GM19239 (cell line): ENCODE results near the gene LIMS2.

Experiments
- DNase-seq: peaks from one replicate; pipeline ENCODE4 v3.0.0; 2011; ENCODE audit warnings: low spot score; ENCODE audit not compliant: insufficient read length
- FAIRE-seq: peaks from 2 replicates; lab custom pipeline; 2011; peaks lifted over from hg19 to GRCh38; lab: Jason Lieb, UNC

The LIMS2 gene

GRCh38 chr2:127649100-127649611 is 26.2 kb downstream of the LIMS2 start:
- DNase-seq (no peak), FAIRE-seq (no peak)

GRCh38 chr2:127648321-127648720 is 27.0 kb downstream of the LIMS2 start:
- no peak for FAIRE-seq
- no peak for DNase-seq

- DNase-seq (no peak), FAIRE-seq (no peak)
Observed at GRCh38 chr2:127647242-127648190, 27.8 kb downstream of the LIMS2 start.

GRCh38 chr2:127646487-127647241 is 28.7 kb downstream of the LIMS2 start:
- no peak for DNase-seq
- no peak for FAIRE-seq

- DNase-seq (no peak), FAIRE-seq (no peak)
Observed at GRCh38 chr2:127645395-127646291, 29.7 kb downstream of the LIMS2 start, which contains the start of gene GPR17. Gene GPR17 (plus strand): TSS chr2:127646153. CDS start chr2:127650736, 4,583 bp downstream.

GRCh38 chr2:127645026-127645394 is 30.3 kb downstream of the LIMS2 start:
- no peak for DNase-seq
- FAIRE-seq, result no peak

GRCh38 chr2:127644066-127645025 is 31.0 kb downstream of the LIMS2 start:
- no peak for FAIRE-seq
- no peak for DNase-seq

- FAIRE-seq (no peak), DNase-seq (no peak)
Observed at GRCh38 chr2:127643439-127644065, 31.8 kb downstream of the LIMS2 start.

GRCh38 chr2:127642706-127643438 is 32.5 kb downstream of the LIMS2 start:
- FAIRE-seq (no peak), DNase-seq (no peak)

- DNase-seq (no peak), FAIRE-seq (no peak)
Observed at GRCh38 chr2:127641846-127642507, 33.4 kb downstream of the LIMS2 start.

- no peak for FAIRE-seq
- DNase-seq, result no peak
Observed at GRCh38 chr2:127641133-127641532, 34.2 kb downstream of the LIMS2 start.

GRCh38 chr2:127640082-127641072 is 35.0 kb downstream of the LIMS2 start:
- DNase-seq, result peak; percentile 74
- FAIRE-seq, result no peak

GRCh38 chr2:127639111-127639474 is 36.2 kb downstream of the LIMS2 start:
- FAIRE-seq (no peak), DNase-seq (no peak)

- no peak for DNase-seq
- no peak for FAIRE-seq
Observed at GRCh38 chr2:127638361-127639110, 36.8 kb downstream of the LIMS2 start.

GRCh38 chr2:127637725-127638252 is 37.5 kb downstream of the LIMS2 start:
- FAIRE-seq (peak; percentile 18), DNase-seq (no peak)
